ENCODE measurements around the gene EFHD2.
"Not testable (repeated sequence)": the region's sequence is repeated elsewhere in the genome, so short reads cannot be mapped to it uniquely, and the experiment has no call there.

EFHD2 gene

GRCh38 chr1:15431571-15431948, 21.9 kb downstream of the EFHD2 start:
- DNase-seq (ENCODE audit: low read depth), result no peak
- TF ChIP-seq, protein P1, sequence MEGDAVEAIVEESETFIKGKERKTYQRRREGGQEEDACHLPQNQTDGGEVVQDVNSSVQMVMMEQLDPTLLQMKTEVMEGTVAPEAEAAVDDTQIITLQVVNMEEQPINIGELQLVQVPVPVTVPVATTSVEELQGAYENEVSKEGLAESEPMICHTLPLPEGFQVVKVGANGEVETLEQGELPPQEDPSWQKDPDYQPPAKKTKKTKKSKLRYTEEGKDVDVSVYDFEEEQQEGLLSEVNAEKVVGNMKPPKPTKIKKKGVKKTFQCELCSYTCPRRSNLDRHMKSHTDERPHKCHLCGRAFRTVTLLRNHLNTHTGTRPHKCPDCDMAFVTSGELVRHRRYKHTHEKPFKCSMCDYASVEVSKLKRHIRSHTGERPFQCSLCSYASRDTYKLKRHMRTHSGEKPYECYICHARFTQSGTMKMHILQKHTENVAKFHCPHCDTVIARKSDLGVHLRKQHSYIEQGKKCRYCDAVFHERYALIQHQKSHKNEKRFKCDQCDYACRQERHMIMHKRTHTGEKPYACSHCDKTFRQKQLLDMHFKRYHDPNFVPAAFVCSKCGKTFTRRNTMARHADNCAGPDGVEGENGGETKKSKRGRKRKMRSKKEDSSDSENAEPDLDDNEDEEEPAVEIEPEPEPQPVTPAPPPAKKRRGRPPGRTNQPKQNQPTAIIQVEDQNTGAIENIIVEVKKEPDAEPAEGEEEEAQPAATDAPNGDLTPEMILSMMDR (IDR thresholded peaks at IDR 0.05; ENCODE audit: low read length, missing control alignments), result no peak

GRCh38 chr1:15432324-15432723, 22.6 kb downstream of the EFHD2 start:
- no peak for DNase-seq (ENCODE audit: low read depth)
- TF ChIP-seq, protein P1 (IDR thresholded peaks at IDR 0.05; ENCODE audit: low read length, missing control alignments), result no peak
- H3K4me3 ChIP-seq (replicated peaks; ENCODE audit: low read depth, low read length), result no peak overlapping the region

More at GRCh38 chr1:15431571-15431948, 21.9 kb downstream of the EFHD2 start:
- no peak overlapping the region for H3K4me3 ChIP-seq (replicated peaks; ENCODE audit: low read depth, low read length)

DNA sequence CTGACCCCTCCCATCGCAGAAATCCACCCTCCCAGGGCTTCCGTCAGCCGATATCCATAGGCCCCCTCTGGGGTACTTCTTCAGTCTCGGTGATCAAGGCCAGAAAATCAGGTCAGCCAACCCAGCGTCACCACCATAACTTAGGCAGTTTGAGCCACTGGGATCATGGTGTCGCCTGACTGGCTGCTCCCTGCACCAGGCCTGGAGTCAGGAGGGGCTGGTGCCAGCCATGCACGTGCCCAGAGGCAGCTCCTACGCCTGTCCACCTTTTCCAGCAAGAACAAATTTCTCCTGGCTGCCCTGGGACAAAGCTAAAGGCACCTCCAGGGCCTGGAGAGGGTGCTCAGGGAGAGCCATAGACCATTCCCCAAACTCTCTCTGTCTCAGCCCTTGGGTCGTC, 23.8 kb downstream of the EFHD2 start:
- TF ChIP-seq, protein P1 (IDR thresholded peaks at IDR 0.05; ENCODE audit: low read length, missing control alignments), result no peak
- DNase-seq (ENCODE audit: low read depth), result no peak
- no peak overlapping the region for H3K4me3 ChIP-seq (replicated peaks; ENCODE audit: low read depth, low read length)

DNA sequence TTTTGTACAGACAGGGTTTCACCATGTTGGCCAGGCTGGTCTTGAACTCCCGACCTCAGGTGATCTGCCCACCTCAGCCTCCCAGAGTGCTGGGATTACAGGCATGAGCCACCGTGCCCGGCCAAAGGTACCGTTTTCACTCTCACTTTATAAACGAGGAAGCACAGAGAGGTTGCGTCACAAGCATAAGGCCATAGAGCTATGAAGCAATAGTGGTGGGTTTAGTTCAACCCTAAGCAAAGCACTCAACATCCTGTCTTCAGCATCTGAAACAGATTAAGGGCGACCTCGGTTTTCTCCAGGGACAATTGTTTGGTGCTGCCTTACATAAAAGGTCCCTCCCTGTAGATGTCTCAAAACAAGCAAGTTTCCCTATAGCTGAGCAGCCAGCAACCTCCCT, 25.1 kb downstream of the EFHD2 start:
- DNase-seq (ENCODE audit: low read depth), result peak; percentile 66
- not testable (repeated sequence) for H3K4me3 ChIP-seq (replicated peaks; ENCODE audit: low read depth, low read length)

DNA sequence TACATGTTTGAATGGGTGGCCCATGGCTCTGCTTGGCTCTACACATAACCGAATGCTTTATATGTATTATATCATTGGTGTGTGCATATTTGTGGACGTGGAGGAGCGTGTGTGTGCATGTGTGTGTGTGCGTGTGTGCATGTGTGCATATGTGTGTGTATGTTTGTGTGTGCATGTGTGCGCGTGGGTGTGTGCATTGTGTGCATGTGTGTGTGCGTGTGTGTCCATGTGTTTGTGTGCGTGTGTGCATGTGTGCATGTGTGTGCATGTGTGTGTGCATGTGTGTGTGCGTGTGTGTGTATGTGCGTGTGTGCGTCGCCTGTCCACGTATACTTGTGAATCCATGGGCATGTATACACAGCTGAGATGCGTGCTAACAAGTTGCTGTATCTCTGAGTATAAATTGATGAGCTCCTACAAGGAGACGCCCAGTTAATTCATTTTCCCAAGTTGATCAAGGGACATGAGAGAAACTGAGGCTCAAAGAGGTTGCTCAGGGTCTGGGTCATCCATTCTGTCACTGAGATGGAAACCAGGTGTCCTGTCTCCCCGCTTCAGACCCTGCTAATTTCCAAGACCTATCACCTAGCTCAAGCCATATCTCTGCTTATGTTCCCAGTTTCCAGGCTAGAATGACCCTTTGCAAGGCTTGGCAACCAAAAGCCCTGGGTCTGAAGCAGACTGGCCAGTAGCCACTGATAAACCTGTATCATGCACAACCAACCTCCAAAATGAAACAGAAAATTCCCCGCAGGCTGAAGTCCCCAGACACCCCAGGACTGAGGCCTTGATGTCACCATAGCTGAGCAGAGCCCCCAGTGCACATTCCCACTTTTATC, 25.8 kb downstream of the EFHD2 start:
- no peak for DNase-seq (ENCODE audit: low read depth)
- TF ChIP-seq, protein P1 (IDR thresholded peaks at IDR 0.05; ENCODE audit: low read length, missing control alignments), result no peak
- no peak overlapping the region for H3K4me3 ChIP-seq (replicated peaks; ENCODE audit: low read depth, low read length)

DNA sequence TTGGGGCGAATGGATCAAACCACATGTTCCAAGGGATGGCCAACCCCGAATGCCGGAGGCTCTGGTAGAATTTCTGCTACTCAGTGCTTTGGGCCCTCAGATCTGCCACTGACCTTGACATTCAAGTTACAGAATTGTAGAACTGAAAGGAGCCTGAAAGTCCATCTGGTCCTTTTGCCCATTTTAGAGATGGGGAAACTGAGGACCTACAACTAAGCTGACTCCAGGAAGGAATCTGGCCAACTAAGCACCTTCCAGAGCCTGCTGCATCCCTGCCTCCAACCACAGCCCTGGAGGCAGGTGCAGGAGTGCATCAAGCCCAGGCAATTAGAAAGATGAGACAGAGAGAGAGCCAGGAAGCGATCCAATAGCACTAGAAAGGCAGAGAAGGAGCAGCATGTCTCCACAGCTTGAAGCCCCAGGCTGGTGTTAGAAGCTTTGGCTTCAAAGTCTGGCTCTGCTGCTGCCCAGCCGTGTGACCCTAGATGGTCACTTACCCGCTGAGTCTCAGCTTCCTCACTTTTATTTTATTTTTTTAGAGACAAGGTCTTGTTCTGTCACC, 27.3 kb downstream of the EFHD2 start:
- no peak for DNase-seq (ENCODE audit: low read depth)
- H3K4me3 ChIP-seq (replicated peaks; ENCODE audit: low read depth, low read length), result no peak overlapping the region
- TF ChIP-seq, protein P1 (IDR thresholded peaks at IDR 0.05; ENCODE audit: low read length, missing control alignments), result no peak

- DNase-seq (ENCODE audit: low read depth), result no peak
- TF ChIP-seq, protein P1 (IDR thresholded peaks at IDR 0.05; ENCODE audit: low read length, missing control alignments), result no peak
- no peak overlapping the region for H3K4me3 ChIP-seq (replicated peaks; ENCODE audit: low read depth, low read length)
These were observed 29.6 kb downstream of the EFHD2 start for GRCh38 chr1:15439325-15439724.
